Raji (cell line): ENCODE measurements around the gene PPM1J.

Experiments used
- POLR2A ChIP-seq: IDR thresholded peaks from 2 replicates; pipeline ENCODE4 v1.6.1; 2011; ENCODE audit warnings: low read depth, low read length, control low read depth; ENCODE audit not compliant: insufficient read depth

The PPM1J gene

GRCh38 chr1:112700290-112701226 lies 14.6 kb downstream of the PPM1J start:
- no peak for TF ChIP-seq POLR2A

GRCh38 chr1:112699425-112700144 lies 15.5 kb downstream of the PPM1J start:
- no peak for TF ChIP-seq POLR2A

- no peak for TF ChIP-seq POLR2A
Measured at GRCh38 chr1:112698366-112699310, 16.5 kb downstream of the PPM1J start.

- no peak for TF ChIP-seq POLR2A
Measured at GRCh38 chr1:112697781-112698201, 17.3 kb downstream of the PPM1J start.

GRCh38 chr1:112696578-112697314 lies 18.4 kb downstream of the PPM1J start:
- no peak for TF ChIP-seq POLR2A

- no peak for TF ChIP-seq POLR2A
Measured at GRCh38 chr1:112695276-112695675, 19.9 kb downstream of the PPM1J start.

- TF ChIP-seq POLR2A = no peak
Measured at GRCh38 chr1:112694363-112694929, 20.7 kb downstream of the PPM1J start.

GRCh38 chr1:112693821-112694220 lies 21.3 kb downstream of the PPM1J start:
- TF ChIP-seq POLR2A = no peak

GRCh38 chr1:112692681-112693080 lies 22.5 kb downstream of the PPM1J start:
- TF ChIP-seq POLR2A = no peak

- no peak for TF ChIP-seq POLR2A
Measured at GRCh38 chr1:112689842-112690237, 25.3 kb downstream of the PPM1J start.

- no peak for TF ChIP-seq POLR2A
Measured at GRCh38 chr1:112689196-112689841, 25.8 kb downstream of the PPM1J start.

GRCh38 chr1:112688781-112689193 lies 26.3 kb downstream of the PPM1J start:
- no peak for TF ChIP-seq POLR2A

- no peak for TF ChIP-seq POLR2A
Measured at GRCh38 chr1:112687785-112688496, 27.2 kb downstream of the PPM1J start.

GRCh38 chr1:112687361-112687760 lies 27.8 kb downstream of the PPM1J start:
- TF ChIP-seq POLR2A = no peak
